H54 (cell line): ENCODE measurements around the gene R3HDM2.

ENCODE experiments used
- DNase-seq: peaks from one replicate; pipeline ENCODE4 v3.0.0; 2011; ENCODE audit warnings: low spot score, mixed read lengths; ENCODE audit not compliant: insufficient read length
- FAIRE-seq: peaks from 3 replicates; lab custom pipeline; 2011; peaks lifted over from hg19 to GRCh38; lab: Jason Lieb, UNC
- POLR2A ChIP-seq: IDR thresholded peaks from 2 replicates; pipeline ENCODE4 v1.6.1; 2011; ENCODE audit warnings: low read depth, mild to moderate bottlenecking, low read length

Gene R3HDM2

GRCh38 chr12:57430931-57431566 lies at the start of gene R3HDM2:
Gene R3HDM2 (minus strand): TSS chr12:57431043. CDS start chr12:57310428, 120,615 bp downstream.
- FAIRE-seq (peak; percentile 84), DNase-seq (peak; percentile 95)
- peak; percentile 90 for TF ChIP-seq POLR2A

- no peak for TF ChIP-seq POLR2A
- FAIRE-seq = no peak
- DNase-seq = no peak
These were observed 48.7 kb upstream of the R3HDM2 start, which contains the start of gene ARHGAP9 for GRCh38 chr12:57479376-57480115. Gene ARHGAP9 (minus strand): TSS chr12:57479866. CDS start chr12:57479406, 460 bp downstream.

GRCh38 chr12:57479043-57479375 lies 48.2 kb upstream of the R3HDM2 start:
- no peak for TF ChIP-seq POLR2A
- DNase-seq (no peak), FAIRE-seq (no peak)

- FAIRE-seq (no peak), DNase-seq (no peak)
- no peak for TF ChIP-seq POLR2A
These were observed 47.2 kb upstream of the R3HDM2 start for GRCh38 chr12:57477710-57478681.

GRCh38 chr12:57476993-57477709 lies 46.3 kb upstream of the R3HDM2 start:
- TF ChIP-seq POLR2A = no peak
- FAIRE-seq (no peak), DNase-seq (no peak)

GRCh38 chr12:57476162-57476992 lies 45.5 kb upstream of the R3HDM2 start:
- DNase-seq = no peak
- no peak for TF ChIP-seq POLR2A
- FAIRE-seq = no peak

- TF ChIP-seq POLR2A = no peak
- DNase-seq (no peak), FAIRE-seq (no peak)
These were observed 44.7 kb upstream of the R3HDM2 start for GRCh38 chr12:57475271-57476161.

GRCh38 chr12:57474862-57475261 lies 44.0 kb upstream of the R3HDM2 start:
- FAIRE-seq = no peak
- no peak for TF ChIP-seq POLR2A
- no peak for DNase-seq

- DNase-seq (no peak), FAIRE-seq (no peak)
- TF ChIP-seq POLR2A = no peak
These were observed 43.6 kb upstream of the R3HDM2 start for GRCh38 chr12:57474430-57474829.

- no peak for TF ChIP-seq POLR2A
- FAIRE-seq (no peak), DNase-seq (no peak)
These were observed 43.0 kb upstream of the R3HDM2 start for GRCh38 chr12:57473886-57474285.

- DNase-seq (no peak), FAIRE-seq (no peak)
- no peak for TF ChIP-seq POLR2A
These were observed 42.5 kb upstream of the R3HDM2 start for GRCh38 chr12:57473392-57473791.
